ENCODE results near the gene TIPARP.

TIPARP gene

DNA sequence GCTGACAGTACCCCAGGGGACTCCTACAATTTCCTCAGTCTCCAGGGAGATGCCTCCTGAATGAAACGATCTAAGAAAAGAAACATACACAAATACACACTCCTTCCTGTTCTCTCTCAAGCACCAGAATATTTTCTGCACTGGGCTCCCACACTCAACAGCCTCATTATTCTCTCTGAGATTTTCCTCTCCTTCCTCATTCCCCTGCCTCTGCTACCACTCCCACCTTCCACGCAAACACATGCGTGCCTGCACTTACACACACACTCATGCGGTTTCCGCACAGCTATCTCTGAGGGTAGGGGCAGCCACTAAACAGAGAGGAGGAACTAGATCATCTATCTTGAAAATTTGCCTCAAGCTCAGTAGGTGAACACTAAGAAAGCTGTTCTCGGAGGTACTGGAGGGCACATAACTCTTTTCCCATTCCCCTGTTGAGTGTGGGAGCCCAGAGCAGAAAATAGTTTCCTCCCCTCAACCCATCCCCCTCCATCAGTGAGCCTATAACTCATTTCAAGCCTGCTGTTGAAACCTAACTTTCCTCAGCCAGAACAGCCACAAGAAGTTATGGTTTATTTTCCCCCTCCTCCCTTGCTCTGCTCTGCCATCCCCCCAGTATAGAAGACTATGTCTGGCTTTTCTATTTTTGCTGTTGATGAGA, 30.5 kb upstream of the TIPARP start:
- Histone ChIP-seq H3K9me2 (replicated peaks; ENCODE audit: low read depth, low read length) (no peaks in the 10 kb centered on the region), H3K79me2 (ENCODE audit: insufficient read depth, low read length) (no peaks in the 10 kb centered on the region), H3K4me1 (ENCODE audit: insufficient read depth, low read length, poor library complexity, severe bottlenecking) (peaks cover 25% of the 10 kb centered on the region), H3K9ac (ENCODE audit: low read depth, low read length, poor library complexity, severe bottlenecking) (peak overlapping the region; percentile 52), H3K9me3 (ENCODE audit: insufficient read depth, low read depth, low read length) (no peaks in the 10 kb centered on the region), H3K36me3 (ENCODE audit: insufficient read depth, low read length) (no peaks in the 10 kb centered on the region), H2AFZ (ENCODE audit: low read length) (peak overlapping the region; percentile 88), H3K4me2 (ENCODE audit: low read depth, low read length, poor library complexity, severe bottlenecking) (peak overlapping the region; percentile 63), H3K4me3 (ENCODE audit: low read length, poor library complexity, severe bottlenecking) (peak overlapping the region; percentile 60), H3K27me3 (ENCODE audit: insufficient read depth, low read length, poor library complexity, severe bottlenecking) (no peaks in the 10 kb centered on the region), H3F3A (ENCODE audit: low read depth) (no peaks in the 10 kb centered on the region), H4K20me1 (ENCODE audit: insufficient read depth, low read length, poor library complexity, severe bottlenecking) (no peaks in the 10 kb centered on the region)
- TF ChIP-seq, protein P1, sequence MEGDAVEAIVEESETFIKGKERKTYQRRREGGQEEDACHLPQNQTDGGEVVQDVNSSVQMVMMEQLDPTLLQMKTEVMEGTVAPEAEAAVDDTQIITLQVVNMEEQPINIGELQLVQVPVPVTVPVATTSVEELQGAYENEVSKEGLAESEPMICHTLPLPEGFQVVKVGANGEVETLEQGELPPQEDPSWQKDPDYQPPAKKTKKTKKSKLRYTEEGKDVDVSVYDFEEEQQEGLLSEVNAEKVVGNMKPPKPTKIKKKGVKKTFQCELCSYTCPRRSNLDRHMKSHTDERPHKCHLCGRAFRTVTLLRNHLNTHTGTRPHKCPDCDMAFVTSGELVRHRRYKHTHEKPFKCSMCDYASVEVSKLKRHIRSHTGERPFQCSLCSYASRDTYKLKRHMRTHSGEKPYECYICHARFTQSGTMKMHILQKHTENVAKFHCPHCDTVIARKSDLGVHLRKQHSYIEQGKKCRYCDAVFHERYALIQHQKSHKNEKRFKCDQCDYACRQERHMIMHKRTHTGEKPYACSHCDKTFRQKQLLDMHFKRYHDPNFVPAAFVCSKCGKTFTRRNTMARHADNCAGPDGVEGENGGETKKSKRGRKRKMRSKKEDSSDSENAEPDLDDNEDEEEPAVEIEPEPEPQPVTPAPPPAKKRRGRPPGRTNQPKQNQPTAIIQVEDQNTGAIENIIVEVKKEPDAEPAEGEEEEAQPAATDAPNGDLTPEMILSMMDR (conservative IDR thresholded peaks at IDR 0.05; ENCODE audit: low read length): no peak
- TF ChIP-seq EZH2phosphoT487 (IDR thresholded peaks at IDR 0.05; ENCODE audit: borderline replicate concordance): no peak

DNA sequence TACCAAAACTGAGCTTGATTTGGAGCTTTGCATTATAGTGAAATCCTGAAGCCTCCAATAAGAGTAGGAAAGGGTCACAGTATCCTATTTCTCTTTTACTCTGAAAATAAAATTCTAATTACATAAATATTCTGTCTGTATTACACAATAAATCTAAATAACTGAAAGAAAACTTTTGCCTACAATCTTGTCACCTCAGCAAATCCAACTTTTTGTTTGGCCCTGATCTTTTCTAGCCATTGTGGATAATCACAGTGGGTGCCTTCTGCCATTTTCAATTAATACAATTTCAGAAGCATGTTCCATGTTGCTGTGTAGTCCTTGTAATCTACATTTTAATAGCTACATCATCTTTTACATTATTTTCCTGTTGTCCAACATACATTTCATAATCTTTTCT, 29.4 kb upstream of the TIPARP start:
- Histone ChIP-seq H3K4me2 (ENCODE audit: low read depth, low read length, poor library complexity, severe bottlenecking) (no peak overlapping the region), H3K9me2 (replicated peaks; ENCODE audit: low read depth, low read length) (no peaks in the 10 kb centered on the region), H4K20me1 (ENCODE audit: insufficient read depth, low read length, poor library complexity, severe bottlenecking) (no peaks in the 10 kb centered on the region), H3K27me3 (ENCODE audit: insufficient read depth, low read length, poor library complexity, severe bottlenecking) (no peaks in the 10 kb centered on the region), H3K9me3 (ENCODE audit: insufficient read depth, low read depth, low read length) (no peaks in the 10 kb centered on the region), H3K4me1 (ENCODE audit: insufficient read depth, low read length, poor library complexity, severe bottlenecking) (peaks cover 29% of the 10 kb centered on the region), H2AFZ (ENCODE audit: low read length) (no peak overlapping the region), H3K79me2 (ENCODE audit: insufficient read depth, low read length) (no peaks in the 10 kb centered on the region), H3K9ac (ENCODE audit: low read depth, low read length, poor library complexity, severe bottlenecking) (no peak overlapping the region), H3K4me3 (ENCODE audit: low read length, poor library complexity, severe bottlenecking) (no peak overlapping the region), H3F3A (ENCODE audit: low read depth) (no peaks in the 10 kb centered on the region), H3K36me3 (ENCODE audit: insufficient read depth, low read length) (no peaks in the 10 kb centered on the region)
- TF ChIP-seq, protein P1 (conservative IDR thresholded peaks at IDR 0.05; ENCODE audit: low read length): no peak
- TF ChIP-seq EZH2phosphoT487 (IDR thresholded peaks at IDR 0.05; ENCODE audit: borderline replicate concordance): no peak

DNA sequence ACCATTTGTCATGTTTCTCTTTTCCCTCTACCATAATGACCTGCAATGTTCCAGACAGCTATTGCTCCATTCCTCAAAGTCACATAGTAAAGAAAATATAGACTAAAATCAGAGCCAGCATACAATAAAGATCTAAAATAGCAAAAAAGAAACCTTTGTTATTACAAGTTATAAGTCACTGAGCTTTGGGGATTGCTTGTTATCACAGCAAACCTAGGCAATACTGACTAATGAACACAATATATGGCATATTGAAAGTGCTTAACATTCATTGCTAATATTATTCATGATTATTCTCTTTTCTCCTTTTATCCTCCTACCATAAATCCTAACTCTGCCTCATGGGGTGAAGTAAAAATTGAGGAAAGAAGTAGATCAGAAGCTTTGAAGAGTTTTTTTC, 27.4 kb upstream of the TIPARP start:
- Histone ChIP-seq H3K4me2 (ENCODE audit: low read depth, low read length, poor library complexity, severe bottlenecking) (no peak overlapping the region), H2AFZ (ENCODE audit: low read length) (no peak overlapping the region), H3F3A (ENCODE audit: low read depth) (no peaks in the 10 kb centered on the region), H4K20me1 (ENCODE audit: insufficient read depth, low read length, poor library complexity, severe bottlenecking) (no peaks in the 10 kb centered on the region), H3K4me3 (ENCODE audit: low read length, poor library complexity, severe bottlenecking) (no peak overlapping the region), H3K9ac (ENCODE audit: low read depth, low read length, poor library complexity, severe bottlenecking) (no peak overlapping the region), H3K27me3 (ENCODE audit: insufficient read depth, low read length, poor library complexity, severe bottlenecking) (no peaks in the 10 kb centered on the region), H3K79me2 (ENCODE audit: insufficient read depth, low read length) (no peaks in the 10 kb centered on the region), H3K9me2 (replicated peaks; ENCODE audit: low read depth, low read length) (no peaks in the 10 kb centered on the region), H3K9me3 (ENCODE audit: insufficient read depth, low read depth, low read length) (no peaks in the 10 kb centered on the region), H3K4me1 (ENCODE audit: insufficient read depth, low read length, poor library complexity, severe bottlenecking) (peaks cover 29% of the 10 kb centered on the region), H3K36me3 (ENCODE audit: insufficient read depth, low read length) (no peaks in the 10 kb centered on the region)
- TF ChIP-seq, protein P1 (conservative IDR thresholded peaks at IDR 0.05; ENCODE audit: low read length): no peak
- no peak for TF ChIP-seq EZH2phosphoT487 (IDR thresholded peaks at IDR 0.05; ENCODE audit: borderline replicate concordance)
